ENCODE data around the gene KCNMA1.

The KCNMA1 gene

GRCh38 chr10:77052593-77052992 is 585.0 kb downstream of the KCNMA1 start:
- no peak for DNase-seq

- no peak for DNase-seq
Observed at GRCh38 chr10:77051837-77052236, 585.8 kb downstream of the KCNMA1 start.

GRCh38 chr10:77049896-77050295 is 587.7 kb downstream of the KCNMA1 start:
- no peak for DNase-seq

GRCh38 chr10:77049146-77049545 is 588.5 kb downstream of the KCNMA1 start:
- no peak for DNase-seq

GRCh38 chr10:77045085-77045484 is 592.5 kb downstream of the KCNMA1 start:
- DNase-seq, result no peak

GRCh38 chr10:77043420-77043763 is 594.2 kb downstream of the KCNMA1 start:
- DNase-seq, result no peak

GRCh38 chr10:77042706-77043419 is 594.7 kb downstream of the KCNMA1 start:
- DNase-seq, result no peak

- DNase-seq, result no peak
Observed at GRCh38 chr10:77041636-77042258, 595.9 kb downstream of the KCNMA1 start.

GRCh38 chr10:77038407-77038806 is 599.2 kb downstream of the KCNMA1 start:
- no peak for DNase-seq

- no peak for DNase-seq
Observed at GRCh38 chr10:77037735-77038403, 599.7 kb downstream of the KCNMA1 start.

- DNase-seq, result peak; percentile 34
Observed at GRCh38 chr10:77036993-77037734, 600.4 kb downstream of the KCNMA1 start.

- DNase-seq, result no peak
Observed at GRCh38 chr10:77036276-77036675, 601.3 kb downstream of the KCNMA1 start.

GRCh38 chr10:77034795-77035194 is 602.8 kb downstream of the KCNMA1 start:
- DNase-seq, result no peak

- DNase-seq, result no peak
Observed at GRCh38 chr10:77034240-77034639, 603.4 kb downstream of the KCNMA1 start.

GRCh38 chr10:77032188-77032570 is 605.4 kb downstream of the KCNMA1 start:
- DNase-seq, result peak; percentile 27

- DNase-seq, result no peak
Observed at GRCh38 chr10:77031531-77032187, 605.9 kb downstream of the KCNMA1 start.

- DNase-seq, result peak; percentile 14
Observed at GRCh38 chr10:77030974-77031373, 606.6 kb downstream of the KCNMA1 start.

GRCh38 chr10:77029777-77030717 is 607.6 kb downstream of the KCNMA1 start:
- peak; percentile 30 for DNase-seq

GRCh38 chr10:77028042-77028441 is 609.6 kb downstream of the KCNMA1 start:
- DNase-seq, result no peak

- no peak for DNase-seq
Observed at GRCh38 chr10:77027576-77027975, 610.0 kb downstream of the KCNMA1 start.

GRCh38 chr10:77027141-77027540 is 610.5 kb downstream of the KCNMA1 start:
- DNase-seq, result no peak

- DNase-seq, result no peak
Observed at GRCh38 chr10:77026148-77026547, 611.5 kb downstream of the KCNMA1 start.
